ENCODE results near the gene TMC8.

Gene TMC8

GRCh38 chr17:78130437-78131101, at the start of gene TMC8:
TSS of gene TMC8 (plus strand) at chr17:78130771. CDS start at chr17:78131589, 818 bp downstream.
- peak in 5 of 58 donors; percentile 15 to 43 (median 35) for DNase-seq

DNA sequence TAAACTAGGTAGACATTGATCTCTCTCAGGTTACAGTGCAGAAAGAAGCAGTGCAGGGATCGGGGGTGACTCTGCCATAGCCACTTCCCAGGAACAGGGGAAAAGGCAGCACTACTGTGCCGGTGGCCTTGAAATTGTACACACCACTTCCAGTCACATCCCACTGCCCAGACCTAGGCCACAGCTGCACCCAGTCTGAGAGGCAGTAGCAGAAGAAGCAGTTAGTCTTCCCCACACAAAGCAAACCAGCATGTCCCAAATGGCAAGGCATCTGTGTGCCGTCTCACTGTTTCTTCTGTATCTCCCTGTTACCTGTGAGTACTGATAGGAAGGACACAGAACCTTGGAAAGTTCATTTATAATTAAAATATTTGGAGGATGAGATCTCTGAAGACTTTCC, 49.0 kb upstream of the TMC8 start:
- no peak for DNase-seq

GRCh38 chr17:78082355-78082872, 48.2 kb upstream of the TMC8 start:
- DNase-seq, result peak in 17 of 58 donors; percentile 16 to 66 (median 40)

GRCh38 chr17:78082988-78083387, 47.6 kb upstream of the TMC8 start:
- DNase-seq, result peak in 1 of 58 donors; percentile 16

- no peak for DNase-seq
Measured at GRCh38 chr17:78086740-78087139, 43.8 kb upstream of the TMC8 start.

DNA sequence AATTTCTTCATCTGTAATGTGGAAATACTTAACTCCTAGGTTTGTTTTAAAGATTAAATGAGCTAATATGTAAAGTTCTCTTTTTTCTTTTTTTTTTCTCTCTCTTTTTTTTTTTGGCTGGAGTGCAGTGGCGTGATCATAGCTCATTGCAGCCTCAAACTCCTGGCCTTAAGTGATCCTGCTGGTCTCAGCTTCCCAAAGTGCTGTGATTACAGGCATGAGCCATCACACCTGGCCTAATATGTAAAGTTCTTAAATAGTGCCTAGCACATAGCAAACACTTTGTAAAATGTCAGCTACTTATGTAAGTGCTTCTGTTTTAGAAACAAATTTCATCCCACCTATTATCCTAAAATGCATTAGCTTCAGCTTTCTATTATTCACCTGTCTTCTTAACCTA, 42.0 kb upstream of the TMC8 start:
- no peak for DNase-seq

- no peak for DNase-seq
Measured at GRCh38 chr17:78089576-78090281, 40.8 kb upstream of the TMC8 start.

- no peak for DNase-seq
Measured at GRCh38 chr17:78092794-78093324, 37.7 kb upstream of the TMC8 start.

GRCh38 chr17:78095035-78095434, 35.5 kb upstream of the TMC8 start:
- no peak for DNase-seq

- DNase-seq, result no peak
Measured at GRCh38 chr17:78096093-78096492, 34.5 kb upstream of the TMC8 start.

DNA sequence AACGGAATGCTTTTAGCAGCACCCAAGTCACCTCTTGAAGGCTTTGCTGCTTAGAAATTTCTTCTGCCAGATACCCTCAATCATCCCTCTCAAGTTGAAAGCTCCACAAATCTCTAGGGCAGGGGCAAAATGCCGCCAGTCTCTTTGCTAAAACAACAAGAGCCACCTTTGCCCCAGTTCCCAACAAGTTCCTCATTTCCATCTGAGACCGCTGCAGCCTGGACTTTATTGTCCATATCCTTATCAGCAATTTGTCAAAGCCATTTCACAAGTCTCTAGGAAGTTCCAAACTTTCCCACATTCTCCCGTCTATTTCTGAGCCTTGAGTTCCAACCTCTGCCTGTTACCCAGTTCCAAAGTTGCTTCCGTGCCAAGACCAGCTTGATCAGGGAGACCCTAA, 29.5 kb upstream of the TMC8 start:
- no peak for DNase-seq

DNA sequence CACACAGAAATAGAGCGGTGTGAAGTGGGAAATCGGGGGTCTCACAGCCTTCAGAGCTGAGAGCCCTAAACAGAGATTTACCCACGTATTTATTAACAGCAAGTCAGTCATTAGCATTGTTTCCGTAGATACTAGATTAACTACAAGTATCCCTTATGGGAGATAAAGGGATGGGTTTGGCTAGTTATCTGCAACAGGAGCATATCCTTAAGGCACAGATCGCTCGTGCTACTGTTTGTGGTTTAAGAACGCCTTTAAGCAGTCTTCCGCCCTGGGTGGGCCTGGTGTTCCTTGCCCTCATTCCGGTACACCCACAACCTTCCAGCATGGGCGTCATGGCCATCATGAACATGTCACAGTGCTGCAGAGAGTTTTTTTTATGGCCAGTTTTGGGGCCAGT, 29.0 kb upstream of the TMC8 start:
- no peak for DNase-seq

GRCh38 chr17:78103311-78103710, 27.3 kb upstream of the TMC8 start:
- no peak for DNase-seq

DNA sequence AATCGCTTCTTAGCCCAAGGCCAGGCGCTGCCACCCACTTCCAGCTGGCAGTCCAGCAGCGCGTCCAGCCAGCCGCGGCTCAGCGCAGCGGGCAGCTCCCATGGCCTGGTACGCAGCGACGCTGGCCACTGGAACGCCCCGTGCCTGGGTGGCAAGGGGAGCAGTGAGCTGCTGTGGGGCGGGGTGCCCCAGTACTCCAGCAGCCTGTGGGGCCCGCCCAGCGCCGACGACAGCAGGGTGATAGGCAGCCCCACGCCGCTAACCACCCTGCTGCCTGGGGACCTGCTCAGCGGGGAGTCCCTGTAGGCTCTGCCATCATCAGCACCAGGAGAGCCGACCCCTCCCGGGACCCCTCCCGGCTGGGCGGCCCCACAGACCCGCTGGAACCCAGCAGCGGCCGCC, 26.0 kb upstream of the TMC8 start:
- DNase-seq, result no peak

GRCh38 chr17:78105101-78105500, 25.5 kb upstream of the TMC8 start:
- DNase-seq, result no peak

- DNase-seq, result no peak
Measured at GRCh38 chr17:78105551-78105950, 25.0 kb upstream of the TMC8 start.

DNA sequence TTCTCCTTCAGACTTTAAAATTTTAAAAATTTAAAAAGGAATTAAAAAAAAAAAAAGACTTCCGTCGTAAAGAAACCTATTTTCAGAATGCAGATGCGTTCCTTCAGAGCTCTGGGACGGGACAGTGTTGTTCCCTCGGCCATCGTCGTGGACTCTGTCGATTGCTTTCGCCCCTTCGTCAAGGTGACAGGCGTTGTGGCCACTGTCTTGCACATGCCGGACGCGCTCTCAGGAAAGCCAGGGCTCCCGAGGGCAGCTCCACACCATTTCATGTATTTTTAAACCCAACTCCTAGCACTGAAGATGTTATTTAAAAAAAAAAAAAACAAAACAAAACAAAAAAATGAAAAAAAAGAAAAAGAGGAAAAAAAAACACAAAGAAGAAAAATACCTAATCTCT, 24.4 kb upstream of the TMC8 start:
- DNase-seq, result no peak

DNA sequence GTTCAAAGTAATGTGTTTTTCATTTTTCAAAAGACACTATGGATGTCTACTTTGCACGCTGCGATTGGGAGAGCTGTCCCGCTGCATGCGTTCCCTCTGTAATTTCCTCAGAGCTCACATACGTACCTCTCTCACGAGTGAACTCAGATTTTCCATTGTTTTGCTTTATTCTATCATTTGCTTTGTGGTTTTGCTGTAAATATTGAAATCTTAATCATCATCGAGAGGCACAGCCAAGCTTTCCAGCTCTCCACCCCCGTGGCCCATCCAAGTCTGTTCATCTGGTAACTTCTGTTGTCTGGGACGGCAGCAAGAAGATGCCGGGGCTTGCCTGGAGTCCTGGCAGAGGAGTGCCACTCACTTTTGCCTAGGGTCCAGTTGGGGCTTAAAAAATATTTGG, 23.1 kb upstream of the TMC8 start:
- DNase-seq, result no peak

DNA sequence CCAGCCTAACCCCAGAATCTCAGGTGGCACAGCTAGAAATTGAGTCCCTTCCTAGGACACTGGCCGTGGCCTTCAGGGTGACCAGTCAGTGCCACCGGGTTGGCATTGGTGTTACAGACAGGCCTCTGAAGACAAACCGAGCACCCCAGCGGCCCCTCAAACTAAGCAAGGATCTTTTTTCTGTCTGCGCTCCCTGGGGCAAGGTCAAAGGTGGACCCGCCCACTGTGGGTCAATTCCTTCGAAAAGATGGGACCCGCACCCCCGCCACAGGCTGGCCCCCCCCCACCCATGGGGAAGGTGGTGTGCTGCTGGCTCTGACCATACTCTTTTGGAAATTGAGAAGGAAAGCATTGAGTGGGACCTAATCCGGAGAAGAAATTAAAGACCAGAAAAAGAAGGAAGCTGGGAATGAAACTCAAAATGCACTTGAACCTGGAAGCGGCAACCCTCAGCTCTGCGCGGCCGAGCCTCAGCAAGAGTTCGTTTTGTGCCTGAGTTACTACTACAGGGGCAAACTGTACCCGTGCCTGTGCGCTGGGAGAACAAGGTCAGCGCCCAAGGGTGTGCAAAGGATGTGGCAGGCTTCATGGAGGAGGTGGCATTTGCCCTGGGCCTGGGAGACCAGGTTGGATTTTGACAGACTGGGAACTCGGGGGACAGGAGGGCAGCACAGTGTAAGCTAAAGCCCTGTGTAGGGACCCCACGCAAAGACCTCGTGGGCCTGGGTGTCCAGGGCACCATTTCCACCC, 22.4 kb upstream of the TMC8 start:
- DNase-seq, result no peak

GRCh38 chr17:78108726-78109488, 21.7 kb upstream of the TMC8 start:
- peak in 11 of 58 donors; percentile 13 to 56 (median 35) for DNase-seq

DNA sequence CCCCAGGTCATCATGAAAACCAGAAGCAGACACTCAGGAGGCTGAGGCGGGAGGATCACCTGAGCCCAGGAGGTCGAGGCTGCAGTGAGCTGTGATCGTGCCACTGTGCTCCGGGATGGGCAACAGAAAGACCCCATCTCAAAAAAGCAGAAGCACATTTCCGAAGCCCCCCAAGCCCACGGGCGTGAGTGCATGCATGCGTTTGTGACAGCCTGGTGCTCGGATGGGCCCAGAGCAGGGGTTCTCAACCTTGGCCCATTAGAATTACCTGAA, 21.1 kb upstream of the TMC8 start:
- no peak for DNase-seq

All from anterior cingulate cortex (tissue), 58 donors.